ENCODE data around the gene ZACN.

Gene ZACN

GRCh38 chr17:76063875-76064546 lies 15.0 kb upstream of the ZACN start:
- Histone ChIP-seq H3K9me3 (replicated peaks; ENCODE audit: low read length) (no peaks in the 10 kb centered on the region), H3K36me3 (ENCODE audit: insufficient read depth, low read length) (peaks cover 63% of the 10 kb centered on the region), H3K4me2 (ENCODE audit: low read length) (no peak overlapping the region), H3K4me3 (ENCODE audit: low read length) (no peak overlapping the region), H3K4me1 (ENCODE audit: control insufficient read depth, insufficient read depth, low read length) (no peaks in the 10 kb centered on the region), H3K9ac (ENCODE audit: low read depth, low read length) (no peak overlapping the region), H3K27me3 (ENCODE audit: control insufficient read depth, insufficient read depth, low read length) (no peaks in the 10 kb centered on the region)

DNA sequence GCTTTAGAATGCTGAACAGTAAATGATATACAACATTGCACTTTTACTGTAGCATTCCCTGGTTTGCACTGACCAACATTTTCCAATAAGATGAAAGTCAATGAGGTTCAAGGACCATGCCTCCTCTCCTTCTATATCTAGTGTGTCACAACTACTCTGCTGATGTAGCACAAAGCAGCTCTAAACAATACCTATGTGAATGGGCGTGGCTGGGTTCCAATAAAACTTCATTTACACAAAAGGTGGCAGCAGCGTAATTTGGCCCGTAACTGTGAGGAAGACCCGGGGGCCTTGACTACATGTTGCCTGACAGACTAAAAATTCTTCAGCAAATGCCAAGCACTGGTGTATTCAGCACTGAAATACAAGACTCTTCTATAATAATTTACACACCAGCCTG lies 13.2 kb upstream of the ZACN start:
- no peak overlapping the region for H3K4me2 ChIP-seq (ENCODE audit: low read length)
- H3K9ac ChIP-seq (ENCODE audit: low read depth, low read length): no peak overlapping the region
- H3K4me1 ChIP-seq (ENCODE audit: control insufficient read depth, insufficient read depth, low read length): peaks cover 5% of the 10 kb centered on the region
- H3K27me3 ChIP-seq (ENCODE audit: control insufficient read depth, insufficient read depth, low read length): no peaks in the 10 kb centered on the region
- peaks cover 55% of the 10 kb centered on the region for H3K36me3 ChIP-seq (ENCODE audit: insufficient read depth, low read length)
- no peak overlapping the region for H3K4me3 ChIP-seq (ENCODE audit: low read length)
- H3K9me3 ChIP-seq (replicated peaks; ENCODE audit: low read length): no peaks in the 10 kb centered on the region

DNA sequence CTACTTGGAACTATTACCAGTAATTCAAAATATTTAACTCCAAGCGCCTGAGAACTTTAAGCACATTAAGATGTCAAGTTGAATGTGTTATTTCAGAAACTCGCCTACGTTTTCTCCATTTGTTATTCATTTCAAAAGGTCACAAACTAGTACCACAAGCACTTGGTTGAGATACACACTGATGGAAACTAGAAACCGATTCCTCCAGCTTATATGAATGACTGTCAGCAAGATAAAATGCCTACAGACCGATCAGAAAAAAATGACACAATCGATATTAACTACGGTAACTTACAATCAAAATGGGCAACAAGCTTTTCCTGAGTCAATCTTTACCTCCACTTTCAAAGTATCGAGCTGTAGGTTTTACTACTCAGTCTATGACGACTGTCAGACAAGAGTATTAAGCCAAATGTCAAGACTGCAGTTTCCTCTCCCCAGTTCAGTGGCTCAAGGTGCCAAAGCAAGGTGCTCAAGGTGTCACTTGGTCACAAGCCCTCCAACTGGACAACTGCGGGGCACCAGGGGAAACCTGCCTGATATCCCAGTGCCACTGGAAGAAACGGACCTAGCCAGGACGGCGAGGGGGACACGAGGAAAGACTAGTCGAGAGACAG lies 7.3 kb upstream of the ZACN start:
- H3K4me1 ChIP-seq (ENCODE audit: control insufficient read depth, insufficient read depth, low read length): peaks cover 8% of the 10 kb centered on the region
- H3K4me3 ChIP-seq (ENCODE audit: low read length): peak overlapping the region; percentile 78
- peaks cover 14% of the 10 kb centered on the region for H3K36me3 ChIP-seq (ENCODE audit: insufficient read depth, low read length)

DNA sequence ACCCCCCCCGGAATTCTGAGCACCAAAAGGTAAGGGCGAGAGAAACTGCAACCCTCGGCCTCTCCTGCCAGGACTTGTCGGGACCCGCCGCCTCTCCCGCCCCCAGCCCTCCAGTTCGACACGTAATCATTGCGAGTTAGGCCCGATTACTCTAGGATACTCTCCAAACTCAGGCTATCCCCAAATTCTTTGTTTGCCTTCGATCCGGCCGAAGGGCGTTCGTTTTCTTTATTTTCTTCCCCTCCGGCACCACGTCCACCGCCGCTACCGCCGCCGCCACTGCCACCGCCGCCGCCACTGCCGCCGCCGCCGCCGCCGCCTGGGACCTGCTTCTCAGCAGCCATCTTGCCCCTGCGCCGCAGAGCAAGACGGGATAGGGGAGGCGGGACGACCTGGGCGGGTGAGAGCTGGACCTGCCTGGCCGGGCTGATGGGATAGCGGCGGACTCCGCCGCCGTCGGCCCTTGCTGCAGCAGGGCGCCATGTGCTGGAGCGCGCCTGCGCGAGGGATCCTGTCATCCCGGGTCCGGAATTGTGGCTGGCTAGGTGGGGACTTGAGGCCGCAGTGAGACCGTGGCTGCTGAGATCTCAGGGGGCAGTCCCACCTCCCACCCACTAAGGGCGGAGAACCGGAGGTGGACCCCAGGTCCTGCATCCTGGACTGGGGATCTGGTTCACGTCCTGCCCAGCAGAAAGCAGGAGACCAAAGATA lies 6.7 kb upstream of the ZACN start, which contains the start of gene SRP68:
SRP68 (minus strand) TSS at position 370 of the 711 bp plus-strand sequence; CDS start at position 344, 26 bp downstream.
- H3K27me3 ChIP-seq (ENCODE audit: control insufficient read depth, insufficient read depth, low read length): peaks cover 37% of the 10 kb centered on the region
- no peaks in the 10 kb centered on the region for H3K9me3 ChIP-seq (replicated peaks; ENCODE audit: low read length)
- peak within 1 kb of the TSS; percentile 97 for H3K9ac ChIP-seq (ENCODE audit: low read depth, low read length)
- H3K36me3 ChIP-seq (ENCODE audit: insufficient read depth, low read length): peaks cover 9% of the 10 kb centered on the region
- peak within 1 kb of the TSS; percentile 94 for H3K4me2 ChIP-seq (ENCODE audit: low read length)
- peaks cover 8% of the 10 kb centered on the region for H3K4me1 ChIP-seq (ENCODE audit: control insufficient read depth, insufficient read depth, low read length)
- peak within 1 kb of the TSS; percentile 78 for H3K4me3 ChIP-seq (ENCODE audit: low read length)

More for the DNA sequence above, 7.3 kb upstream of the ZACN start:
- Histone ChIP-seq H3K9ac (ENCODE audit: low read depth, low read length) (peak overlapping the region; percentile 97), H3K27me3 (ENCODE audit: control insufficient read depth, insufficient read depth, low read length) (peaks cover 31% of the 10 kb centered on the region), H3K4me2 (ENCODE audit: low read length) (peak overlapping the region; percentile 92), H3K9me3 (replicated peaks; ENCODE audit: low read length) (no peaks in the 10 kb centered on the region)

- Histone ChIP-seq H3K27me3 (ENCODE audit: control insufficient read depth, insufficient read depth, low read length) (peaks cover 61% of the 10 kb centered on the region), H3K4me3 (ENCODE audit: low read length) (no peak within 1 kb of the TSS), H3K9ac (ENCODE audit: low read depth, low read length) (no peak within 1 kb of the TSS)
Measured at GRCh38 chr17:76074390-76075363, 4.3 kb upstream of the ZACN start, which contains the start of gene GALR2. TSS of gene GALR2 (plus strand) at chr17:76074781. CDS start at chr17:76074884, 103 bp downstream.

GRCh38 chr17:76075364-76076145 lies 3.4 kb upstream of the ZACN start:
- Histone ChIP-seq H3K4me3 (ENCODE audit: low read length) (no peak overlapping the region), H3K9me3 (replicated peaks; ENCODE audit: low read length) (no peaks in the 10 kb centered on the region), H3K27me3 (ENCODE audit: control insufficient read depth, insufficient read depth, low read length) (peaks cover 70% of the 10 kb centered on the region), H3K4me2 (ENCODE audit: low read length) (peak overlapping the region; percentile 30), H3K4me1 (ENCODE audit: control insufficient read depth, insufficient read depth, low read length) (peaks cover 5% of the 10 kb centered on the region), H3K9ac (ENCODE audit: low read depth, low read length) (no peak overlapping the region), H3K36me3 (ENCODE audit: insufficient read depth, low read length) (no peaks in the 10 kb centered on the region)

More at GRCh38 chr17:76074390-76075363, 4.3 kb upstream of the ZACN start, which contains the start of gene GALR2:
- H3K4me2 ChIP-seq (ENCODE audit: low read length): peak within 1 kb of the TSS; percentile 30
- H3K36me3 ChIP-seq (ENCODE audit: insufficient read depth, low read length): no peaks in the 10 kb centered on the region
- H3K9me3 ChIP-seq (replicated peaks; ENCODE audit: low read length): no peaks in the 10 kb centered on the region
- peaks cover 8% of the 10 kb centered on the region for H3K4me1 ChIP-seq (ENCODE audit: control insufficient read depth, insufficient read depth, low read length)

DNA sequence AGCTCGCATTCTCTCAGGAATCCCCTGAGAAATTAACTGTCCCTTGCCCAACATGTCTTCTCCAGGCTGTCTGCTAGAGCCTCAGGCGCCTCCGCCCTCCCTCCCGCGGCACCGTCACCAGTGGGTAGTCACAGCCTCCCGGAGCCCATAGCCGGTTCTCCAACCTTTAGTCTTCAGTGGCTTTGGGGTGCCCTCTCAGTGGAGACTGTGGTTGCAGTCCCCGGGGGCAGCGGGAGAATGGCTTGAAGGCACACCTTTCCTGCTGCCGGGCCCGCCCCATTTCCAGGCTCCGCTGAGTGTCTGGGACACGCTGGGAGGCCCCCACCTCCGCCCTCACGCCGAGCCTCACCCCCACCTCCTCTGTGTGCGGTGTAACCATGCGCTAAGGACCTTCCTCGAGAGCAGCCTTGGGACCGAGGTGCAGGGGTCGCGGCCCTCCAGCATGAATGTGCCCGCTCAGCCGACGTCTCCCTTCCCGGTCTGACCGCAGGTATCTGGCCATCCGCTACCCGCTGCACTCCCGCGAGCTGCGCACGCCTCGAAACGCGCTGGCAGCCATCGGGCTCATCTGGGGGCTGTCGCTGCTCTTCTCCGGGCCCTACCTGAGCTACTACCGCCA lies 2.7 kb upstream of the ZACN start:
- H3K4me2 ChIP-seq (ENCODE audit: low read length): no peak overlapping the region
- peaks cover 76% of the 10 kb centered on the region for H3K27me3 ChIP-seq (ENCODE audit: control insufficient read depth, insufficient read depth, low read length)
- no peak overlapping the region for H3K4me3 ChIP-seq (ENCODE audit: low read length)
- H3K9me3 ChIP-seq (replicated peaks; ENCODE audit: low read length): no peaks in the 10 kb centered on the region
- H3K9ac ChIP-seq (ENCODE audit: low read depth, low read length): no peak overlapping the region
- H3K4me1 ChIP-seq (ENCODE audit: control insufficient read depth, insufficient read depth, low read length): no peaks in the 10 kb centered on the region
- no peaks in the 10 kb centered on the region for H3K36me3 ChIP-seq (ENCODE audit: insufficient read depth, low read length)

GRCh38 chr17:76076765-76077583 lies 2.0 kb upstream of the ZACN start:
- Histone ChIP-seq H3K27me3 (ENCODE audit: control insufficient read depth, insufficient read depth, low read length) (peaks cover 76% of the 10 kb centered on the region), H3K4me2 (ENCODE audit: low read length) (no peak overlapping the region), H3K9me3 (replicated peaks; ENCODE audit: low read length) (no peaks in the 10 kb centered on the region), H3K4me3 (ENCODE audit: low read length) (no peak overlapping the region), H3K4me1 (ENCODE audit: control insufficient read depth, insufficient read depth, low read length) (no peaks in the 10 kb centered on the region), H3K9ac (ENCODE audit: low read depth, low read length) (no peak overlapping the region), H3K36me3 (ENCODE audit: insufficient read depth, low read length) (no peaks in the 10 kb centered on the region)

DNA sequence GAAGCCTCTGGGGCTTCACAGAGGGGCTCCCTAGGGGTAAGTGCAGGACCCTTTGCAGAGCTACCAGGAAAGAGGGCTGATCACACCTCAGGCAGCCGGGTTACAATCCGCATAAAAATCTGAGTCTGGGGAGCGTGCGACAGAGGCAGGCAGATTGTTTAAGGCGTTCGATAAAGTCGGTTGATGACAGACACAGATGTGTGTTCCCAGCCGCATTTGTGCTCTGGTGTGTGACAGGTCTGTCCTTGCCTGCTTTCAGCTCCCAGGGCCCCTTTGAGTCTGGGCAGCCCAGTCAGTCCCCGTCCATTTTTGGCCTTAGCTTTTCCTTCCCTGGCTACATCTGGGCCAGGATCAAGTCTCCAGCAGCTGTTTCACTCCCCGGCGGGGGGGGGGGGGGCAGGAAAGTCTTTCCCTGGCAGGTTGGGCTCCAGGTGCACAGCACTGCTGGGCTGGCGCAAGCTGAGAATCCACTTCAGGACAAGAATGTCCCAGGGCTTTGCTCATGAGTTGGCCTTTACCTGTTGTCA lies 1.3 kb upstream of the ZACN start:
- no peaks in the 10 kb centered on the region for H3K4me1 ChIP-seq (ENCODE audit: control insufficient read depth, insufficient read depth, low read length)
- H3K9ac ChIP-seq (ENCODE audit: low read depth, low read length): no peak overlapping the region
- no peak overlapping the region for H3K4me3 ChIP-seq (ENCODE audit: low read length)
- H3K4me2 ChIP-seq (ENCODE audit: low read length): no peak overlapping the region
- no peaks in the 10 kb centered on the region for H3K36me3 ChIP-seq (ENCODE audit: insufficient read depth, low read length)
- peaks cover 76% of the 10 kb centered on the region for H3K27me3 ChIP-seq (ENCODE audit: control insufficient read depth, insufficient read depth, low read length)
- H3K9me3 ChIP-seq (replicated peaks; ENCODE audit: low read length): no peaks in the 10 kb centered on the region
